Body of pancreas (tissue), 4 donors: ENCODE measurements around the gene EGR1. TPM values are rescaled to one million over a fixed set of nuclear protein-coding genes. Genes with fewer than 3 reads are reported as not detected.
"Not testable (repeated sequence)": the region's sequence is repeated elsewhere in the genome, so short reads cannot be mapped to it uniquely, and the experiment has no call there.

Experiments
- ATAC-seq: fragments of 150-250 bp; one replicate; pipeline ENCODE4 v1.9.1; 2016
- DNase-seq, 4 donors: peaks; one replicate each; pipeline ENCODE4 v3.0.0-alpha.2; 2019
- H3K27ac ChIP-seq, 4 donors: fragments of 200-600 bp; sonication (generic); 1 replicate in 3 of 4; 2 replicates in 1 of 4; pipeline versions ENCODE4 v1.5.1 to v1.6.1; 2016 to 2019; ENCODE audit warnings: mild to moderate bottlenecking in 1 of 4, mixed read lengths in 1 of 4, moderate library complexity in 1 of 4
- H3K27me3 ChIP-seq, 2 donors: fragments of 200-600 bp; sonication (generic); one replicate each; pipeline ENCODE4 v1.6.0; 2016; ENCODE audit warnings: mild to moderate bottlenecking in 1 of 2
- H3K36me3 ChIP-seq, 2 donors: fragments of 200-600 bp; sonication (generic); replicated peaks in 1 of 2; 2 replicates each; pipeline ENCODE4 v1.5.1; 2016; ENCODE audit warnings: low read depth in 2 of 2; ENCODE audit not compliant: insufficient read depth in 1 of 2
- H3K4me1 ChIP-seq: fragments of 200-600 bp; sonication (generic); one replicate; pipeline ENCODE4 v1.6.0; 2016
- H3K4me3 ChIP-seq, 2 donors: fragments of 200-600 bp; sonication (generic); 1 replicate in 1 of 2; 2 replicates in 1 of 2; pipeline ENCODE4 v1.5.1; 2016 to 2019
- H3K9me3 ChIP-seq, 3 donors: fragments of 200-600 bp; sonication (generic); 1 replicate in 2 of 3; 2 replicates in 1 of 3; pipeline ENCODE4 v1.5.1; 2016
- CTCF ChIP-seq, 7 experiments: fragments of 450-650 bp in 4 of 7; fragments of 200-600 bp in 3 of 7; sonication (generic) in 3 of 7; IDR thresholded peaks; one replicate each; pipeline ENCODE4 v1.5.1; 2016 to 2019; ENCODE audit warnings: antibody characterized with exemption in 7 of 7
- POLR2A ChIP-seq, 3 donors: fragments of 450-650 bp; IDR thresholded peaks; one replicate each; pipeline ENCODE4 v1.6.1; 2016; ENCODE audit warnings: antibody characterized with exemption in 3 of 3, mild to moderate bottlenecking in 2 of 3
- WGBS, 2 donors: methylation state at CpG; one replicate each; pipeline ENCODE4 v1.1.5; 2017; 5-methylcytosine and 5-hydroxymethylcytosine counted together
- intact Hi-C: fragments of 100-400 bp; cut with DNase I; formaldehyde crosslinking; loops from one replicate; pipeline ENCODE4 v1.15.1; 2023
- total RNA-seq, 2 donors: library from RNA; depleted of rRNA; stranded (reverse); fragments of >200 nt; gene quantifications; one replicate each; pipeline ENCODE4 v1.1.0, GENCODE V29; 2016

Gene EGR1
- total RNA-seq, 2 donors from 2014 or later, result 51.1 to 139 TPM

- H3K27ac ChIP-seq, result no peak overlapping the region
Observed at GRCh38 chr5:138472353-138472752, 7.1 kb downstream of the EGR1 start.

GRCh38 chr5:138473151-138473550, 7.9 kb downstream of the EGR1 start:
- intact Hi-C loops, ATAC-seq: not testable (repeated sequence)
- whole genome bisulfite sequencing, 2 donors, result 85 to 94% methylated on average over 5 of the region's 5 CpGs

More at GRCh38 chr5:138472353-138472752, 7.1 kb downstream of the EGR1 start:
- peak in 2 of 4 donors; percentile 34 to 53 for DNase-seq
- H3K9me3 ChIP-seq, result no peaks in the 10 kb centered on the region
- no peak for ATAC-seq
- H3K36me3 ChIP-seq, result no peaks in the 10 kb centered on the region
- no peak overlapping the region for H3K4me3 ChIP-seq
- no peaks in the 10 kb centered on the region for H3K4me1 ChIP-seq
- WGBS, 2 donors, result 34 to 35% methylated on average over 6 of the region's 6 CpGs
- TF ChIP-seq POLR2A (IDR thresholded peaks at IDR 0.05), result no peak
- intact Hi-C loops, result no loop called here
- H3K27me3 ChIP-seq, result no peaks in the 10 kb centered on the region

GRCh38 chr5:138476918-138477317, 11.6 kb downstream of the EGR1 start:
- H3K9me3 ChIP-seq, result no peaks in the 10 kb centered on the region
- no peak overlapping the region for H3K27ac ChIP-seq
- H3K27me3 ChIP-seq, result no peaks in the 10 kb centered on the region
- no peak overlapping the region for H3K4me3 ChIP-seq
- WGBS, 2 donors, result 88% methylated on average over 7 of the region's 7 CpGs
- TF ChIP-seq CTCF (IDR thresholded peaks at IDR 0.05) (no peak), POLR2A (IDR thresholded peaks at IDR 0.05) (no peak)
- H3K36me3 ChIP-seq, result no peaks in the 10 kb centered on the region
- intact Hi-C loops, result no loop called here
- ATAC-seq, result no peak
- DNase-seq, result no peak
- H3K4me1 ChIP-seq, result no peaks in the 10 kb centered on the region

More at GRCh38 chr5:138473151-138473550, 7.9 kb downstream of the EGR1 start:
- H3K27ac ChIP-seq, H3K36me3 ChIP-seq, DNase-seq, H3K4me3 ChIP-seq, H3K4me1 ChIP-seq, H3K27me3 ChIP-seq, H3K9me3 ChIP-seq: not testable (repeated sequence)

- H3K27ac ChIP-seq, result no peak overlapping the region
- no peak for DNase-seq
- intact Hi-C loops, result no loop called here
- no peak for ATAC-seq
- no peak overlapping the region for H3K4me3 ChIP-seq
- no peaks in the 10 kb centered on the region for H3K27me3 ChIP-seq
- no peaks in the 10 kb centered on the region for H3K36me3 ChIP-seq
- no peaks in the 10 kb centered on the region for H3K4me1 ChIP-seq
- 60 to 61% methylated on average over 4 of the region's 4 CpGs for WGBS, 2 donors
- no peaks in the 10 kb centered on the region for H3K9me3 ChIP-seq
- TF ChIP-seq CTCF (IDR thresholded peaks at IDR 0.05) (no peak), POLR2A (IDR thresholded peaks at IDR 0.05) (no peak)
Observed at GRCh38 chr5:138482638-138483037, 17.4 kb downstream of the EGR1 start.

- DNase-seq (peak in 1 of 4 donors; percentile 43), ATAC-seq (no peak)
- H3K4me3 ChIP-seq, result no peak overlapping the region
- H3K9me3 ChIP-seq, result no peaks in the 10 kb centered on the region
- intact Hi-C loops, result no loop called here
- WGBS, 2 donors, result 44 to 49% methylated on average over 5 of the region's 5 CpGs
- peaks cover 34% of the 10 kb centered on the region for H3K4me1 ChIP-seq
- H3K27me3 ChIP-seq, result no peaks in the 10 kb centered on the region
- TF ChIP-seq CTCF (IDR thresholded peaks at IDR 0.05) (no peak), POLR2A (IDR thresholded peaks at IDR 0.05) (no peak)
- no peak overlapping the region for H3K27ac ChIP-seq
- no peaks in the 10 kb centered on the region for H3K36me3 ChIP-seq
Observed at GRCh38 chr5:138488481-138488945, 23.2 kb downstream of the EGR1 start.

- no peak for TF ChIP-seq POLR2A (IDR thresholded peaks at IDR 0.05)
- no peak for TF ChIP-seq CTCF (IDR thresholded peaks at IDR 0.05)
- Histone ChIP-seq H3K36me3 (no peaks in the 10 kb centered on the region), H3K4me1 (peaks cover 34% of the 10 kb centered on the region), H3K9me3 (no peaks in the 10 kb centered on the region), H3K4me3 (no peak overlapping the region), H3K27me3 (no peaks in the 10 kb centered on the region), H3K27ac (peak overlapping the region in 1 of 4 donors; percentile 3)
- intact Hi-C loops, result no loop called here
- 11 to 49% methylated on average over 4 to 5 of the region's 5 CpGs for WGBS, 2 donors
- DNase-seq (peak in 2 of 4 donors; percentile 34), ATAC-seq (no peak)
Observed at GRCh38 chr5:138489683-138490061, 24.4 kb downstream of the EGR1 start.
